HEK293 (cell line): ENCODE results near the gene CIRBP.

Source experiments
- CTCF ChIA-PET: fragments of 350-600 bp; formaldehyde crosslinking; extraction: SDS; loops from one replicate; lab custom pipeline; 2021; ENCODE audit warnings: antibody characterized with exemption; lab: Yijun Ruan, JAX
- POLR2A ChIA-PET: fragments of 300-600 bp; formaldehyde crosslinking; extraction: SDS; loops from one replicate; lab custom pipeline; 2020; ENCODE audit warnings: antibody characterized with exemption, inconsistent platforms; lab: Yijun Ruan, JAX
- H3K27ac ChIP-seq: fragments of 200-500 bp; sonication (Bioruptor generic); 2 replicates; pipeline ENCODE4 v1.5.1; 2014; ENCODE audit warnings: low read depth, low read length, control low read depth, inconsistent platforms; ENCODE audit errors: extremely low read depth
- H3K36me3 ChIP-seq, 2 experiments: fragments of 200-500 bp in 1 of 2; sonication (Bioruptor generic) in 1 of 2; 1 replicate in 1 of 2; 2 replicates in 1 of 2; pipeline ENCODE4 v1.5.1; 2014 to 2017; ENCODE audit warnings: inconsistent platforms in 2 of 2, low read length in 2 of 2; ENCODE audit not compliant: control insufficient read depth in 2 of 2, insufficient read depth in 1 of 2
- H3K4me1 ChIP-seq: fragments of 200-500 bp; sonication (Bioruptor generic); 2 replicates; pipeline ENCODE4 v1.5.1; 2014; ENCODE audit warnings: mild to moderate bottlenecking, low read length, inconsistent platforms; ENCODE audit not compliant: control insufficient read depth, insufficient read depth
- H3K4me3 ChIP-seq: 2 replicates; pipeline ENCODE4 v1.5.1; 2011; ENCODE audit warnings: low read depth, mild to moderate bottlenecking, control low read depth, low read length, moderate library complexity
- H3K9me3 ChIP-seq: fragments of 200-500 bp; sonication (Bioruptor generic); 2 replicates; pipeline ENCODE4 v1.5.1; 2014; ENCODE audit warnings: low read depth, low read length, inconsistent platforms; ENCODE audit not compliant: control insufficient read depth, insufficient read depth
- IKZF3 ChIP-seq: fragments of 450-650 bp; IDR thresholded peaks from 2 replicates; pipeline ENCODE4 v1.5.0; 2018; ENCODE audit warnings: missing biosample characterization, mild to moderate bottlenecking, missing genetic modification characterization, moderate library complexity
- KLF8 ChIP-seq: fragments of 450-650 bp; formaldehyde crosslinking; IDR thresholded peaks from 2 replicates; pipeline ENCODE4 v1.5.1; 2016; ENCODE audit warnings: missing biosample characterization, missing genetic modification characterization
- PATZ1 ChIP-seq: fragments of 450-650 bp; formaldehyde crosslinking; IDR thresholded peaks from 2 replicates; pipeline ENCODE4 v1.5.1; 2016; ENCODE audit warnings: missing biosample characterization, missing genetic modification characterization
- PRDM1 ChIP-seq: fragments of 450-650 bp; formaldehyde crosslinking; IDR thresholded peaks from 2 replicates; pipeline ENCODE4; 2016; ENCODE audit warnings: missing biosample characterization, missing genetic modification characterization
- PRDM10 ChIP-seq: fragments of 450-650 bp; formaldehyde crosslinking; IDR thresholded peaks from 2 replicates; pipeline ENCODE4 v1.5.1; 2016; ENCODE audit warnings: missing biosample characterization, missing genetic modification characterization
- ZBTB17 ChIP-seq: fragments of 450-650 bp; formaldehyde crosslinking; IDR thresholded peaks from 2 replicates; pipeline ENCODE4 v1.5.1; 2016; ENCODE audit warnings: missing biosample characterization, missing genetic modification characterization
- ZBTB8A ChIP-seq: fragments of 450-650 bp; formaldehyde crosslinking; IDR thresholded peaks from 2 replicates; pipeline ENCODE4 v1.5.1; 2016; ENCODE audit warnings: missing biosample characterization, missing genetic modification characterization
- ZEB2 ChIP-seq: fragments of 450-650 bp; formaldehyde crosslinking; IDR thresholded peaks from 2 replicates; pipeline ENCODE4 v1.5.1; 2016; ENCODE audit warnings: missing biosample characterization, missing genetic modification characterization
- ZFP69B ChIP-seq: fragments of 450-650 bp; formaldehyde crosslinking; IDR thresholded peaks from 2 replicates; pipeline ENCODE4 v1.5.1; 2016; ENCODE audit warnings: missing biosample characterization, missing genetic modification characterization
- ZIC2 ChIP-seq: fragments of 450-650 bp; formaldehyde crosslinking; IDR thresholded peaks from 2 replicates; pipeline ENCODE4 v1.5.1; 2016; ENCODE audit warnings: missing biosample characterization, missing genetic modification characterization
- ZNF132 ChIP-seq: fragments of 450-650 bp; formaldehyde crosslinking; IDR thresholded peaks from 2 replicates; pipeline ENCODE4 v1.5.1; 2017; ENCODE audit warnings: missing biosample characterization, missing genetic modification characterization, borderline replicate concordance
- ZNF26 ChIP-seq: fragments of 450-650 bp; formaldehyde crosslinking; IDR thresholded peaks from 2 replicates; pipeline ENCODE4 v1.5.1; 2016; ENCODE audit warnings: missing biosample characterization, missing genetic modification characterization
- ZNF600 ChIP-seq: fragments of 450-650 bp; formaldehyde crosslinking; IDR thresholded peaks from 2 replicates; pipeline ENCODE4 v1.5.1; 2016; ENCODE audit warnings: missing biosample characterization, missing genetic modification characterization
- ZNF692 ChIP-seq: fragments of 450-650 bp; formaldehyde crosslinking; IDR thresholded peaks from 2 replicates; pipeline ENCODE4 v1.5.1; 2016; ENCODE audit warnings: missing biosample characterization, missing genetic modification characterization
- ZSCAN23 ChIP-seq: fragments of 450-650 bp; formaldehyde crosslinking; IDR thresholded peaks from 2 replicates; pipeline ENCODE4 v1.5.1; 2016; ENCODE audit warnings: missing biosample characterization, missing genetic modification characterization

Gene CIRBP

GRCh38 chr19:1273263-1274041 is 4.3 kb downstream of the CIRBP start:
- TF ChIP-seq PRDM1 (tag by site-specific recombination) (0 out of 2 replicates have a peak, but pooled peaks have one; percentile 34), ZBTB17 (0 out of 2 replicates have a peak, but pooled peaks have one; percentile 12), ZNF132 (tag by site-specific recombination) (no peak), ZBTB8A (tag by site-specific recombination) (peak; percentile 6; the same call in 1 of the 2 replicates), ZNF692 (tag by site-specific recombination) (peak; percentile 19; the same call in 1 of the 2 replicates), ZSCAN23 (no peak), IKZF3 (tag by site-specific recombination) (0 out of 2 replicates have a peak, but pooled peaks have one; percentile 19), ZIC2 (tag by site-specific recombination) (0 out of 2 replicates have a peak, but pooled peaks have one; percentile 15), PRDM10 (tag by site-specific recombination) (peak; percentile 17; the same call in 1 of the 2 replicates), PATZ1 (peak; percentile 31; the same call in 1 of the 2 replicates), ZNF26 (tag by site-specific recombination) (no peak), ZFP69B (tag by site-specific recombination) (0 out of 2 replicates have a peak, but pooled peaks have one; percentile 29), ZNF600 (peak; percentile 34; the same call in 1 of the 2 replicates), KLF8 (tag by site-specific recombination) (0 out of 2 replicates have a peak, but pooled peaks have one; percentile 3), ZEB2 (0 out of 2 replicates have a peak, but pooled peaks have one; percentile 10)
- TF ChIP-seq, all 188 proteins: peak for 12
- CTCF ChIA-PET = interaction anchor here (0.6 to 2.8 kb wide), 3 partner anchors 29 to 551 kb away, joined by 3 to 23 read pairs (median 4); no protein-coding TSS in a partner anchor
- Histone ChIP-seq H3K4me1 (peaks cover 19% of the 10 kb centered on the region), H3K27ac (peak overlapping the region; percentile 98), H3K36me3 (peaks cover 4 to 72% of the 10 kb centered on the region in 2 experiments; a peak in 2 of 3 replicates), H3K4me3 (no peak overlapping the region), H3K9me3 (no peaks in the 10 kb centered on the region)
- POLR2A ChIA-PET = interaction anchor here (0.6 to 3.4 kb wide), 8 partner anchors 8 to 81 kb away, joined by 3 to 28 read pairs (median 5); a partner anchor contains a TSS
